MV-4-11 (cell line): ENCODE measurements around the gene PIGB.
A peak's percentile ranks its signal among the peaks of the same experiment; 100 is the strongest.
"Not testable (repeated sequence)": the region's sequence is repeated elsewhere in the genome, so short reads cannot be mapped to it uniquely, and the experiment has no call there.

Experiments used
- DNase-seq: peaks from one replicate; lab custom pipeline; 2025; lab: John Stamatoyannopoulos, UW

The PIGB gene

GRCh38 chr15:55297315-55297714, 21.7 kb upstream of the PIGB start:
- no peak for DNase-seq

DNA sequence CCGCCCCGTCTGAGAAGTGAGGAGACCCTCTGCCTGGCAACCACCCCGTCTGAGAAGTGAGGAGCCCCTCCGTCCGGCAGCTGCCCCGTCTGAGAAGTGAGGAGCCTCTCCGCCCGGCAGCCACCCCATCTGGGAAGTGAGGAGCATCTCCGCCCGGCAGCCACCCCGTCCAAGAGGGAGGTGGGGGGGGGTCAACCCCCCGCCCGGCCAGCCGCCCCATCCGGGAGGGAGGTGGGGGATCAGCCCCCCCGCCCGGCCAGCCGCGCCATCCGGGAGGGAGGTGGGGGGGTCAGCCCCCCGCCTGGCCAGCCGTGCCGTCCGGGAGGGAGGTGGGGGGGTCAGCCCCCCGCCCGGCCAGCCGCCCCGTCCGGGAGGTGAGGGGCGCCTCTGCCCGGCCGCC, 16.2 kb upstream of the PIGB start:
- not testable (repeated sequence) for DNase-seq

- peak; percentile 67 for DNase-seq
Observed at GRCh38 chr15:55319537-55320237, 665 bp downstream of the PIGB start.

DNA sequence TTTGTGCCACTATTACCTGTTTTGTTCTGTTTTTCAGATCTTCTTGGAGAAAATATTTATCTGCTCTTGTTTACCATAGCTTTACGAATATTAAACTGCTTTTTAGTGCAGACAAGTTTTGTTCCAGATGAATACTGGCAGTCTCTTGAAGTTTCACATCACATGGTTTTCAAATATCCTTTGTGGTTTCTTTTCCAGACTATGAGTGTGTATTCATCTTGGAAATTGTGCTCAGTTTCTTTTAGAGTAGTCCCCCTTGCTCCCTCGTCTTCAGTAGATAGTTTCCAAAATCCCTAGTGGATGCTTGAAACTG, 1.2 kb downstream of the PIGB start:
- no peak for DNase-seq

DNA sequence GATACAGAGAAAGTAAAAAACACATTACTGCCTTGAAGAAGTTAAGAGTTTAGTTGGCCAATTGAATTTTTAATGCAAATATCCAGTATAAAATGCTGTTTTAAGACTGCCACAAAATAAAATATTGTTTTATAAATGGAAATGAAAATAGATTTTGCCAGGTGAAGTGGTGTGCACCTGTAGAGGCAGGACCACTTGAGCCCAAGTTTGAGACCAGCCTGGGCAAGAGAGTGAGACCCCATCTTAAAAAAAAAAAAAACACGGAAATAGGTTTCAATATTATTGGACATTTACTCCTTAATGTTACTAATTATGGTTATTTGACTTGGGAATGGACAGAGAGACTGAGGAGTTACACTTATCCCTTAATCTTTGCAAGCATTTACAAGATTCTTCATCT, 1.9 kb downstream of the PIGB start:
- DNase-seq, result no peak

GRCh38 chr15:55322467-55322866, 3.4 kb downstream of the PIGB start:
- DNase-seq, result peak; percentile 73

DNA sequence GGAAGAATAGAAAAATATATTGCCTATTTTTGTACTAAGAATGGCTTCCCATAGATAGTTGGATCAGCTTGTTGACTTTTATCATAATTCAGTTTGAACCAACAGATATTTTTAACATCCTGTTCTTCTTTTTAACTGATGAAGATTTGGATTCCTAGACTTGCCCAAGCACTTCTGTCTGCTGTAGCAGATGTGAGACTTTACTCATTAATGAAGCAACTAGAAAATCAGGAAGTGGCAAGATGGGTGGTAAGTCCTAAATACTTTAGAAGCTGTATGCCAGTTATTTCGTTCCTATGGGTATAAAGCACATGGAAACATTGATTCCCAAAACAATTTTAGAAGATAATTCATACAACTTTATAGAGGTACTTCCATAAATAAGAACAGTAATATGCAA, 8.4 kb downstream of the PIGB start:
- peak; percentile 95 for DNase-seq

DNA sequence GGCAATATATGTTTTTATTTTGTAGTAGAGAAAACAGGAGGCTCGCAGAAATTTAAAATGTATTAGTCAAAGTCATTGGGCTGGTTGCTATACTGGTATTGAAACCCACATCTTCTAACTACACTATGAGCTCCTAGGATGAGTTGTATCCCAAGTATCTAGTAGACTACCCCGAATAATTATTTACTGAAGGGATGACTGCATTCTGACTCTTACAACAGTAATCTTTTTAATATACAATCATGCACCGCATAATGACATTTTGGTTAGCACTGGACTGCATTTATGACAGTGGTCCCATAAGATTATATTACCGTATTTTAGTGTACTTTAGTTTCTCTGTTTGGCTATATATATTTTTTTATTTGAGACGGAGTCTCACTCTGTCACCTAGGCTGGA, 15.3 kb downstream of the PIGB start:
- no peak for DNase-seq

- peak; percentile 79 for DNase-seq
Observed at GRCh38 chr15:55334997-55335396, 16.0 kb downstream of the PIGB start.

- DNase-seq, result no peak
Observed at GRCh38 chr15:55337160-55337559, 18.1 kb downstream of the PIGB start.

- no peak for DNase-seq
Observed at GRCh38 chr15:55343168-55343567, 24.1 kb downstream of the PIGB start.

GRCh38 chr15:55344206-55344605, 25.2 kb downstream of the PIGB start:
- no peak for DNase-seq

DNA sequence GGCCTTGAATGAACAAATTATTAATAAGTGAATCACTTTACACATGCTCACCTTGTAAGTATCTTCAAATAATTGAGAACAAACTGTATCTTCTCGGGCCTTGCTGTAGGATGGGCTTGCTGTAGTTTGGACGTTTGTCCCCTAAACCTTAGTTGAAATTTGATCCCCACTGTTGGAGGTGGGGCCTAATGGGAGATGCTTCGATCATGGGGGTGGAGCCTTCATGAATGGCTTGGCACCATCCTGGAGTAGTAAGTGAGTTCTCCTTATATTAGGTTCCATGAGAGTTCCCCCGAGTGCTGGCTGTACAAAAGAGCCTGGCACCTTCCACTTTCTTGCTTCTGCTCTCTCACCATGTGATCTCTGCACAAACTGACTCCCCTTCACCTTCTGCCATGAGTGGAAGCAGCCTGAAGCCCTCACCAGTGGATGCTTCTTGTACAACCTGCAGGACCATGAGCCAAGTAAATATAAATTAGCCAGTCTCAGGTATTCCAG, 29.3 kb downstream of the PIGB start:
- DNase-seq, result peak; percentile 8

DNA sequence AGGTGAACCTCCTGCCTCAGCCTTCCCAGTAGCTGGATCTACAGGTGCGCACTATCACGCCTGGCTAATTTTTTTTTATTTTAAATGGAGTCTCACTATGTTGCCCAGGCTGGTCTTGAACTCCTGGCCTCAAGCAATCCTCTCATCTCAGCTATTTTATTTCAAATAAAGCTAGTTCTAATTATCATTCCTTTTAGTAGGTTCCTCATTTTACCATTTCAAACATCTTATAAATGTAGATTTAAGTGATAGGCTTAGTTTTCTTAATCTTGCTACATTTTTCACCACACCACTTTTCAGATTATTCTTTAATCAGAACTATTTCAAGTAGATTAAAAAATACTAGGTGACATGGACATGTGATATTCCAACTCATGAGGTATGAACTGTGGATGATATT, 30.3 kb downstream of the PIGB start:
- DNase-seq, result no peak

- DNase-seq, result no peak
Observed at GRCh38 chr15:55353025-55353424, 34.0 kb downstream of the PIGB start.

DNA sequence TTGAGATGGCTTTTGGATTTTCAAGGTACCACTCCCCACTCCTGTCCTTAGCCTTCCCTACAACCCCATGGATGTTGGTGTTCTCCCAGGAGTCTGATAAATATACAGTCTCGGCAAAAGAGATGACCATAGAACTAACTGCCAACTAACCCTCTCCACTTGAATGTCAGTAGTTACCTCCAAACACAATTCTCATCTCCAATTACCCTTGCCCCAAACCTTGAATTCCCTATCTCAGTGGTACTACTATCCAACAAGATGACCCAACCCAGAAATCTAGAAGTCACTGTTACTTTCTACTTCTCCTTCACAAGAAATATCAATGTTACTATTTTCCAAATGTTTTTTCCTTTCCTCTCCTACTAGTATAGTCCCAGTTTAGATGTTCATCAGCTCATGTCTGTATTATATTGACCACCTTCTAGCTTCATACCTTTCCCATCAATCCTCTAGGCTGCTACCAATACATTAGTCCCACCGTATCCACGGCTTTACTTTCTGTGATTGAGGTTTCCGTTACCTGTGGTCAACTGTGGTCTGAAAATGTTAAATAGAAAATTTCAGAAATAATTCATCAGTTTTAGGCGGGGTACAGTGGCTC, 38.1 kb downstream of the PIGB start:
- DNase-seq, result no peak

DNA sequence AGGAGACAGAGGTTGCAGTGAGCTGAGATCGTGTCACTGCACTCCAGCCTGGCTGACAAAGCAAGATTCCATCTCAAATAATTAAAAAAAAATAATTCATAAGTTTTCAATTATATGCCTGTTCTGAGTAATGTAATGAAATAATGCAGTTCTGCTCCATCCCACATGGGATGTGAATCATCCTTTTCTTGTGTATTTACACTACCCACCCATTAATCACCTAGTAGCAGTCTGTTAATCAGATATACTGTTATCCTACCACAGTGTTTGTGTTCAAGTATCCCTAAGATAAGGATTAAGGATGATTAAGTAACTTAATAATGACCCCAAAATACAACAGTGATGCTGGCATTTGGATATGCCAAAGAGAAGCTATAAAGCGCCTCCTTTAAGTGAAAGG, 38.8 kb downstream of the PIGB start:
- DNase-seq, result no peak

- no peak for DNase-seq
Observed at GRCh38 chr15:55358471-55358870, 39.4 kb downstream of the PIGB start.

DNA sequence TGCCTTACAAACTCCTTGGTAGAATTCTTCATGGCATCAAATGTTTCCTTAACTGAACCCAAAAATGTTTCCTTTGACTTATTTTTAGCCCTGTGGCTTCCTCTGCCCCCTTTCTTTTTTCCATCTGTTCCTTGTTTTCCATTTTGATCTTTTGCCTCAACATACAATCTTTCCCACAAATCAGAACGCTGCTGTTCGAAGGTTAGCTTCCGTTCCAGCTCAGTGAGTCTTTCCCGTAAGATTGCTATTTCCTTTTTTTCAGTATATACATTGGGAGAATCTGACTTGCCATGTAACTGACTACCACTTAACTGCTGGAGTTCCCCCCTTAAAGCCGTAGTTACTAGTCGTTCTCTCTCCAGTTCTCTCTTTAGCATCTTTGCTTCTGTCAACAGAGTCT, 41.2 kb downstream of the PIGB start:
- DNase-seq, result no peak

GRCh38 chr15:55361048-55361447, 42.0 kb downstream of the PIGB start:
- DNase-seq, result no peak

- DNase-seq, result no peak
Observed at GRCh38 chr15:55362641-55363040, 43.6 kb downstream of the PIGB start.

GRCh38 chr15:55366981-55367380, 48.0 kb downstream of the PIGB start:
- peak; percentile 20 for DNase-seq

- no peak for DNase-seq
Observed at GRCh38 chr15:55372701-55373440, 53.8 kb downstream of the PIGB start.
